K562 (cell line): ENCODE measurements around the gene HARS1. TPM values are rescaled to one million over a fixed set of nuclear protein-coding genes. Genes with fewer than 3 reads are reported as not detected.

ENCODE experiments used
- ATAC-seq: fragments of 200-7000 bp; cut with Tn5 transposase; 3 replicates; pipeline ENCODE4 v1.9.1; 2020; ENCODE audit warnings: moderate library complexity
- BruUV-seq: library from RNA; stranded (reverse); fragments of 400-500 nt; replicated peaks from 2 replicates; lab custom pipeline; 2021; lab: Mats Ljungman, UMichigan
- CTCF ChIA-PET: fragments of 300-600 bp; formaldehyde crosslinking; extraction: SDS; loops from one replicate; lab custom pipeline; 2021; ENCODE audit warnings: low intra/inter-chr PET ratio; lab: Yijun Ruan, JAX
- POLR2A ChIA-PET: fragments of 300-600, 350-650 bp; sonication (Branson Sonifier 250); formaldehyde crosslinking; extraction: SDS; loops from one replicate; lab custom pipeline; 2021; ENCODE audit warnings: antibody characterized with exemption, inconsistent platforms; lab: Yijun Ruan, JAX
- DNase-seq, 4 experiments: peaks; one replicate each; pipeline versions ENCODE4 v3.0.0 to v3.0.0-alpha.2; 2011 to 2018; ENCODE audit warnings: low spot score in 3 of 4, mixed read lengths in 3 of 4; ENCODE audit errors: extremely low read depth in 1 of 4
- FAIRE-seq: peaks from 2 replicates; lab custom pipeline; 2011; peaks lifted over from hg19 to GRCh38; lab: Jason Lieb, UNC
- H2AFZ ChIP-seq: 2 replicates; pipeline ENCODE4 v1.6.0; 2011; ENCODE audit warnings: low read depth, low read length, control low read depth, inconsistent platforms
- H3K27ac ChIP-seq: fragments of 200-600 bp; 3 replicates; pipeline ENCODE4 v1.8.0; 2011; ENCODE audit warnings: low read depth, mild to moderate bottlenecking, control low read depth, inconsistent platforms, low read length, moderate library complexity, mixed read lengths; ENCODE audit errors: extremely low read depth
- H3K27me3 ChIP-seq, 2 experiments: fragments of 300-600 bp in 1 of 2; 2 replicates in 1 of 2; 3 replicates in 1 of 2; pipeline versions ENCODE4 v1.6.0 to v1.8.0; 2011; ENCODE audit warnings: inconsistent platforms in 2 of 2, low read length in 2 of 2, mild to moderate bottlenecking in 1 of 2, mixed read lengths in 1 of 2, moderate library complexity in 1 of 2; ENCODE audit not compliant: control insufficient read depth in 2 of 2, insufficient read depth in 2 of 2
- H3K36me3 ChIP-seq: fragments of 300-600 bp; 3 replicates; pipeline ENCODE4 v1.8.0; 2011; ENCODE audit warnings: mild to moderate bottlenecking, low read length, inconsistent platforms; ENCODE audit not compliant: control insufficient read depth, insufficient read depth
- H3K4me1 ChIP-seq, 2 experiments: fragments of 200-600 bp in 1 of 2; replicated peaks in 1 of 2; 2 replicates in 1 of 2; 3 replicates in 1 of 2; pipeline versions ENCODE4 v1.5.1 to v1.8.0; 2011; ENCODE audit warnings: inconsistent platforms in 2 of 2, low read length in 2 of 2, mild to moderate bottlenecking in 1 of 2, mixed read lengths in 1 of 2, moderate library complexity in 1 of 2; ENCODE audit not compliant: control insufficient read depth in 2 of 2, insufficient read depth in 2 of 2
- H3K4me2 ChIP-seq: 2 replicates; pipeline ENCODE4 v1.6.1; 2011; ENCODE audit warnings: low read length, control low read depth, inconsistent platforms, mixed read lengths; ENCODE audit not compliant: insufficient read depth
- H3K4me3 ChIP-seq: fragments of 200-600 bp; sonication (generic), shearing (Covaris generic); 2 replicates; pipeline ENCODE4 v1.5.1; 2016; ENCODE audit warnings: control low read depth, inconsistent platforms
- H3K79me2 ChIP-seq: fragments of 200-600 bp; 3 replicates; pipeline ENCODE4 v1.8.0; 2011; ENCODE audit warnings: low read length, inconsistent platforms; ENCODE audit not compliant: control insufficient read depth, insufficient read depth
- H3K9ac ChIP-seq, 2 experiments: 2 replicates each; pipeline versions ENCODE4 v1.6.0 to v1.6.1; 2011; ENCODE audit warnings: low read depth in 2 of 2, low read length in 2 of 2, control low read depth in 1 of 2, inconsistent platforms in 1 of 2, mild to moderate bottlenecking in 1 of 2, mixed read lengths in 1 of 2; ENCODE audit not compliant: insufficient read depth in 1 of 2
- H3K9me1 ChIP-seq: one replicate; pipeline ENCODE4 v1.6.0; 2011; ENCODE audit warnings: inconsistent platforms, mild to moderate bottlenecking, low read length, moderate library complexity; ENCODE audit not compliant: control insufficient read depth, insufficient read depth
- H3K9me3 ChIP-seq: replicated peaks from 2 replicates; pipeline ENCODE4 v1.5.1; 2011; ENCODE audit warnings: low read depth, low read length, inconsistent platforms; ENCODE audit not compliant: control insufficient read depth, insufficient read depth
- H4K20me1 ChIP-seq: replicated peaks from 2 replicates; pipeline ENCODE4 v1.6.1; 2011; ENCODE audit warnings: low read length, inconsistent platforms, mixed read lengths; ENCODE audit not compliant: control insufficient read depth, insufficient read depth
- BMI1 ChIP-seq: fragments of 150-350 bp; IDR thresholded peaks from 2 replicates; pipeline ENCODE4 v1.6.1; 2014; ENCODE audit warnings: low read length
- C11orf30 ChIP-seq: fragments of 450-650 bp; IDR thresholded peaks from 2 replicates; pipeline ENCODE4 v1.6.1; 2016; ENCODE audit warnings: low read depth, mild to moderate bottlenecking
- JUNB ChIP-seq: fragments of 450-650 bp; formaldehyde crosslinking; conservative IDR thresholded peaks from 2 replicates; pipeline ENCODE4 v1.4.0; 2020; ENCODE audit warnings: mild to moderate bottlenecking
- KLF1 ChIP-seq: fragments of 450-650 bp; IDR thresholded peaks from 2 replicates; pipeline ENCODE4 v1.6.1; 2016; ENCODE audit warnings: missing genetic modification characterization, missing compliant biosample characterization
- PCBP1 ChIP-seq: fragments of 200-400 bp; formaldehyde crosslinking; IDR thresholded peaks from 2 replicates; pipeline ENCODE4 v1.6.1; 2018; ENCODE audit warnings: mild to moderate bottlenecking, low read depth, low read length; ENCODE audit not compliant: poor library complexity, severe bottlenecking
- RBM25 ChIP-seq: fragments of 200-400 bp; formaldehyde crosslinking; IDR thresholded peaks from 2 replicates; pipeline ENCODE4 v1.6.1; 2018; ENCODE audit warnings: low read length, low read depth, moderate library complexity; ENCODE audit not compliant: severe bottlenecking
- UBTF ChIP-seq, 2 experiments: IDR thresholded peaks; 2 replicates each; pipeline ENCODE4 v1.6.1; 2012; ENCODE audit warnings: improper control_type of control experiment in 2 of 2, low read depth in 2 of 2, low read length in 2 of 2, borderline replicate concordance in 1 of 2
- ZBTB8A ChIP-seq: fragments of 450-650 bp; IDR thresholded peaks from 2 replicates; pipeline ENCODE4 v1.6.1; 2018; ENCODE audit warnings: mild to moderate bottlenecking, moderate library complexity; ENCODE audit not compliant: partially characterized antibody
- WGBS: fragments of 100-300 bp; shearing (Covaris generic); methylation state at CpG from one replicate; pipeline ENCODE4 v1.1.6; 2016; ENCODE audit warnings: low coverage, mixed read lengths; ENCODE audit not compliant: insufficient coverage; ENCODE audit errors: missing lambda C conversion rate; 5-methylcytosine and 5-hydroxymethylcytosine counted together
- in situ Hi-C: fragments of 300-500 bp; cut with MboI; formaldehyde crosslinking; loops from 4 replicates; pipeline ENCODE4 v1.15.0; 2018; ENCODE audit warnings: inconsistent platforms, mixed read lengths
- intact Hi-C: fragments of 100-400 bp; cut with micrococcal nuclease; formaldehyde crosslinking; loops from 2 replicates; pipeline ENCODE4 v1.14.2; 2022
- polyA plus RNA-seq, 8 experiments: library from polyadenylated mRNA; depleted of rRNA in 4 of 8; stranded (reverse) in 5 of 8; unstranded in 3 of 8; fragments of >200 nt; fragmentation: Nextera tagmentation in 2 of 8; fragmentation: Illumina TruSeq in 1 of 8; extraction: Ambion mirVana in 2 of 8; extraction: Trizol in 1 of 8; gene quantifications; 2 replicates each; pipeline versions ENCODE4 v1.2.1 to v1.2.3, GENCODE V29; 2011 to 2014; ENCODE audit warnings: inconsistent platforms in 1 of 8, missing spikeins in 1 of 8
- total RNA-seq, 7 experiments: library from RNA; depleted of rRNA in 6 of 7; stranded (reverse); fragments of >200 nt in 6 of 7; fragmentation: Illumina TruSeq in 2 of 7; extraction: Trizol in 2 of 7; gene quantifications; 2 replicates each; pipeline versions ENCODE4 v1.2.1 to v1.2.3, GENCODE V29; 2011 to 2021; ENCODE audit warnings: low replicate concordance in 1 of 7
- TF ChIP-seq, protein P1 (sequence below): fragments of 450-650 bp; formaldehyde crosslinking; conservative IDR thresholded peaks from 2 replicates; pipeline ENCODE4 v1.4.0; 2022; ENCODE audit warnings: mild to moderate bottlenecking, missing genetic modification characterization
- TF ChIP-seq, protein P2 (sequence below): sonication (generic); formaldehyde crosslinking; IDR thresholded peaks from 2 replicates; pipeline ENCODE4 v1.8.0; 2023; ENCODE audit warnings: missing genetic modification reagents, mild to moderate bottlenecking, borderline replicate concordance
- TF ChIP-seq, protein P3 (sequence below): conservative IDR thresholded peaks from 2 replicates; pipeline ENCODE4 v1.6.1; 2011; ENCODE audit warnings: low read depth, mild to moderate bottlenecking, low read length; ENCODE audit not compliant: control insufficient read depth

The HARS1 gene
- total and polyA plus RNA-seq, 9 of the 15 experiments (the other 6 are each of a cell fraction or from before 2014, with no cell fraction given): 13.5 to 88.5 (median 75.2) TPM

- Histone ChIP-seq H3K36me3 (peaks cover 78% of the 10 kb centered on the region), H3K27ac (peak overlapping the region; percentile 95), H4K20me1 (no peaks in the 10 kb centered on the region; the same call in 1 of the 2 replicates), H3K4me1 (peaks cover 4 to 10% of the 10 kb centered on the region in 2 experiments; a peak in 3 of 5 replicates), H3K79me2 (peaks cover 44% of the 10 kb centered on the region), H3K27me3 (no peaks in the 10 kb centered on the region; a peak in 1 of 5 replicates), H3K9me1 (no peaks in the 10 kb centered on the region), H2AFZ (peak overlapping the region; percentile 95), H3K4me3 (peak overlapping the region; percentile 96), H3K9ac (peak overlapping the region; percentile 89 to 98), H3K4me2 (peak overlapping the region; percentile 100), H3K9me3 (no peaks in the 10 kb centered on the region)
- under 1% methylated on average over 27 of the region's 27 CpGs for WGBS
- CTCF ChIA-PET: no interaction called here
- ATAC-seq (peak; percentile 52), FAIRE-seq (no peak), DNase-seq (no peak)
- POLR2A ChIA-PET: interaction anchor here (0.6 to 3.3 kb wide), 35 partner anchors 8 to 1663 kb away, joined by 3 to 25 read pairs (median 6); partner anchors contain the start of genes ANKHD1, APBB3, EIF4EBP3 and HARS1
- intact Hi-C loops: loop anchor here (2.0 kb wide), 2 partner anchors 18 to 72 kb away; partner anchors contain the start of gene WDR55
- BruUV-seq: TSS peak; percentile 66
- in situ Hi-C loops: no loop called here
- TF ChIP-seq, protein P1, sequence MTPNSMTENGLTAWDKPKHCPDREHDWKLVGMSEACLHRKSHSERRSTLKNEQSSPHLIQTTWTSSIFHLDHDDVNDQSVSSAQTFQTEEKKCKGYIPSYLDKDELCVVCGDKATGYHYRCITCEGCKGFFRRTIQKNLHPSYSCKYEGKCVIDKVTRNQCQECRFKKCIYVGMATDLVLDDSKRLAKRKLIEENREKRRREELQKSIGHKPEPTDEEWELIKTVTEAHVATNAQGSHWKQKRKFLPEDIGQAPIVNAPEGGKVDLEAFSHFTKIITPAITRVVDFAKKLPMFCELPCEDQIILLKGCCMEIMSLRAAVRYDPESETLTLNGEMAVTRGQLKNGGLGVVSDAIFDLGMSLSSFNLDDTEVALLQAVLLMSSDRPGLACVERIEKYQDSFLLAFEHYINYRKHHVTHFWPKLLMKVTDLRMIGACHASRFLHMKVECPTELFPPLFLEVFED (CRISPR knock-in tag): no peak
- TF ChIP-seq, protein P2, sequence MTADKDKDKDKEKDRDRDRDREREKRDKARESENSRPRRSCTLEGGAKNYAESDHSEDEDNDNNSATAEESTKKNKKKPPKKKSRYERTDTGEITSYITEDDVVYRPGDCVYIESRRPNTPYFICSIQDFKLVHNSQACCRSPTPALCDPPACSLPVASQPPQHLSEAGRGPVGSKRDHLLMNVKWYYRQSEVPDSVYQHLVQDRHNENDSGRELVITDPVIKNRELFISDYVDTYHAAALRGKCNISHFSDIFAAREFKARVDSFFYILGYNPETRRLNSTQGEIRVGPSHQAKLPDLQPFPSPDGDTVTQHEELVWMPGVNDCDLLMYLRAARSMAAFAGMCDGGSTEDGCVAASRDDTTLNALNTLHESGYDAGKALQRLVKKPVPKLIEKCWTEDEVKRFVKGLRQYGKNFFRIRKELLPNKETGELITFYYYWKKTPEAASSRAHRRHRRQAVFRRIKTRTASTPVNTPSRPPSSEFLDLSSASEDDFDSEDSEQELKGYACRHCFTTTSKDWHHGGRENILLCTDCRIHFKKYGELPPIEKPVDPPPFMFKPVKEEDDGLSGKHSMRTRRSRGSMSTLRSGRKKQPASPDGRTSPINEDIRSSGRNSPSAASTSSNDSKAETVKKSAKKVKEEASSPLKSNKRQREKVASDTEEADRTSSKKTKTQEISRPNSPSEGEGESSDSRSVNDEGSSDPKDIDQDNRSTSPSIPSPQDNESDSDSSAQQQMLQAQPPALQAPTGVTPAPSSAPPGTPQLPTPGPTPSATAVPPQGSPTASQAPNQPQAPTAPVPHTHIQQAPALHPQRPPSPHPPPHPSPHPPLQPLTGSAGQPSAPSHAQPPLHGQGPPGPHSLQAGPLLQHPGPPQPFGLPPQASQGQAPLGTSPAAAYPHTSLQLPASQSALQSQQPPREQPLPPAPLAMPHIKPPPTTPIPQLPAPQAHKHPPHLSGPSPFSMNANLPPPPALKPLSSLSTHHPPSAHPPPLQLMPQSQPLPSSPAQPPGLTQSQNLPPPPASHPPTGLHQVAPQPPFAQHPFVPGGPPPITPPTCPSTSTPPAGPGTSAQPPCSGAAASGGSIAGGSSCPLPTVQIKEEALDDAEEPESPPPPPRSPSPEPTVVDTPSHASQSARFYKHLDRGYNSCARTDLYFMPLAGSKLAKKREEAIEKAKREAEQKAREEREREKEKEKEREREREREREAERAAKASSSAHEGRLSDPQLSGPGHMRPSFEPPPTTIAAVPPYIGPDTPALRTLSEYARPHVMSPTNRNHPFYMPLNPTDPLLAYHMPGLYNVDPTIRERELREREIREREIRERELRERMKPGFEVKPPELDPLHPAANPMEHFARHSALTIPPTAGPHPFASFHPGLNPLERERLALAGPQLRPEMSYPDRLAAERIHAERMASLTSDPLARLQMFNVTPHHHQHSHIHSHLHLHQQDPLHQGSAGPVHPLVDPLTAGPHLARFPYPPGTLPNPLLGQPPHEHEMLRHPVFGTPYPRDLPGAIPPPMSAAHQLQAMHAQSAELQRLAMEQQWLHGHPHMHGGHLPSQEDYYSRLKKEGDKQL (CRISPR knock-in tag): no peak
- TF ChIP-seq UBTF (IDR thresholded peaks at IDR 0.05; ENCODE audit: borderline replicate concordance in 1 of 2, low read depth in 2 of 2, low read length in 2 of 2): 0 out of 4 replicates have a peak, but pooled peaks of 1 of the 2 experiments have one; percentile 37
- no peak for TF ChIP-seq BMI1
- TF ChIP-seq JUNB (CRISPR knock-in tag): no peak
- TF ChIP-seq KLF1: no peak
- no peak for TF ChIP-seq C11orf30
- no peak for TF ChIP-seq ZBTB8A
- TF ChIP-seq, protein P3, sequence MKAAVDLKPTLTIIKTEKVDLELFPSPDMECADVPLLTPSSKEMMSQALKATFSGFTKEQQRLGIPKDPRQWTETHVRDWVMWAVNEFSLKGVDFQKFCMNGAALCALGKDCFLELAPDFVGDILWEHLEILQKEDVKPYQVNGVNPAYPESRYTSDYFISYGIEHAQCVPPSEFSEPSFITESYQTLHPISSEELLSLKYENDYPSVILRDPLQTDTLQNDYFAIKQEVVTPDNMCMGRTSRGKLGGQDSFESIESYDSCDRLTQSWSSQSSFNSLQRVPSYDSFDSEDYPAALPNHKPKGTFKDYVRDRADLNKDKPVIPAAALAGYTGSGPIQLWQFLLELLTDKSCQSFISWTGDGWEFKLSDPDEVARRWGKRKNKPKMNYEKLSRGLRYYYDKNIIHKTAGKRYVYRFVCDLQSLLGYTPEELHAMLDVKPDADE: no peak
- TF ChIP-seq RBM25: no peak
- no peak for TF ChIP-seq PCBP1
Measured at GRCh38 chr5:140647042-140647419, 44.1 kb downstream of the HARS1 start.
